AG09319 (cell line): ENCODE data around the gene COIL.
"Not testable (repeated sequence)": the region's sequence is repeated elsewhere in the genome, so short reads cannot be mapped to it uniquely, and the experiment has no call there.

Experiments used
- DNase-seq: peaks from one replicate; pipeline ENCODE4 v3.0.0-alpha.2; 2010; ENCODE audit warnings: low read depth; ENCODE audit errors: extremely low read depth
- TF ChIP-seq, protein P1 (sequence below): IDR thresholded peaks from 2 replicates; pipeline ENCODE4 v1.5.1; 2011; ENCODE audit warnings: low read depth, mild to moderate bottlenecking, inconsistent platforms, low read length, moderate library complexity

The COIL gene

DNA sequence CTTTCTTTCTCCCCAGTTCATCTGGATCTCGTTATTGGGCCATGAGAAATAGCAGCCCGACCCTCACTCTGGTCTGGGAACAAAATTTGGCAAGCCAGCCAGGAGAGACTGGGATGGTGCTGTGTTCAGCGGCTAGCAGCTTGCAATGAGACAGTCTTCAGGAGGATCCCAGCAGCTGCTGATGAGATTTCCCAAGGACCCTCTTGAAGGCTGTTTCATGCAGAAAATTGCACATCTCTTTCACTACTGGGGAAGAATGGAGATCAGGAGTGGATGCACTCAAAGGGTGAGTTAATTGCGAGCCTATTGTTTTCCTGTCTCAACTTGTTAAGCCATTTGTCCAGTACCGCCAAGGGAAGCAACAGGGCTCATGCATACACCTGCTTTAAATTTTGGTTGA lies 5.5 kb upstream of the COIL start:
- TF ChIP-seq, protein P1, sequence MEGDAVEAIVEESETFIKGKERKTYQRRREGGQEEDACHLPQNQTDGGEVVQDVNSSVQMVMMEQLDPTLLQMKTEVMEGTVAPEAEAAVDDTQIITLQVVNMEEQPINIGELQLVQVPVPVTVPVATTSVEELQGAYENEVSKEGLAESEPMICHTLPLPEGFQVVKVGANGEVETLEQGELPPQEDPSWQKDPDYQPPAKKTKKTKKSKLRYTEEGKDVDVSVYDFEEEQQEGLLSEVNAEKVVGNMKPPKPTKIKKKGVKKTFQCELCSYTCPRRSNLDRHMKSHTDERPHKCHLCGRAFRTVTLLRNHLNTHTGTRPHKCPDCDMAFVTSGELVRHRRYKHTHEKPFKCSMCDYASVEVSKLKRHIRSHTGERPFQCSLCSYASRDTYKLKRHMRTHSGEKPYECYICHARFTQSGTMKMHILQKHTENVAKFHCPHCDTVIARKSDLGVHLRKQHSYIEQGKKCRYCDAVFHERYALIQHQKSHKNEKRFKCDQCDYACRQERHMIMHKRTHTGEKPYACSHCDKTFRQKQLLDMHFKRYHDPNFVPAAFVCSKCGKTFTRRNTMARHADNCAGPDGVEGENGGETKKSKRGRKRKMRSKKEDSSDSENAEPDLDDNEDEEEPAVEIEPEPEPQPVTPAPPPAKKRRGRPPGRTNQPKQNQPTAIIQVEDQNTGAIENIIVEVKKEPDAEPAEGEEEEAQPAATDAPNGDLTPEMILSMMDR = no peak

DNA sequence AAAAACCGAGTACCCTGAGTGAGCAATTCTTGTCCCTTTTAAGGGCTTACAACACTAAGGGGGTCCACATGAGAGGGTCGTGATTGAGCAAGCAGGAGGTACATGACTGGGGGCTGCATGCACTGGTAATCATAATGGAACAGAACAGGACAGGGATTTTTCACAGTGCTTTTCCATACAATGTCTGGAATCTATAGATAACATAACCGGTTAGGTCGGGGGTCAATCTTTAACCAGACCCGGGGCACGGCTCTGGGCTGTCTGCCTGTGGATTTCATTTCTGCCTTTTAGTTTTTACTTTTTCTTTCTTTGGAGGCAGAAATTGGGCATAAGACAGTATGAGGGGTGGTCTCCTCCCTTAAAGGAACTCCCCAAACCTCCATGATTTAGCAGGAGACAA lies 4.8 kb upstream of the COIL start:
- DNase-seq = not testable (repeated sequence)

More for the DNA sequence above, 5.5 kb upstream of the COIL start:
- no peak for DNase-seq

DNA sequence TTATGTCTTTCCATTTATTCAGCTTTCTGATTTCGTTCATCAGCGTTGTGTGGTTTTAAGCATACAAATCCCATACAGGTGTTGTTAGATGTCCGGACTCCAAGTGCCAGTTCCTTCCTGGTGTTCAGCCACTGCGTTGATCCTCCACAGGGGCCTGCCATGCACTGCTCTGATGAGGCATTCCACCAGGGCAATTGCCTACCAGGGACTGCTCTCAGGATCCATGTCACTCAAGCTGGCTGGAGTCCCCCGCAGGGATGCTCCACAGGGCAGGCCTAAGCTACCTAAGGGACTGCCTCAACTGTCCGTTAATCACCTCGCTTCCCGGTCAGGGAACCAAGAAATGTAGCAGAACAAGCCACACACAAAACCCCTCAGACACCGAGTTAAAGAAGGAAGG lies 4.4 kb upstream of the COIL start:
- not testable (repeated sequence) for DNase-seq

DNA sequence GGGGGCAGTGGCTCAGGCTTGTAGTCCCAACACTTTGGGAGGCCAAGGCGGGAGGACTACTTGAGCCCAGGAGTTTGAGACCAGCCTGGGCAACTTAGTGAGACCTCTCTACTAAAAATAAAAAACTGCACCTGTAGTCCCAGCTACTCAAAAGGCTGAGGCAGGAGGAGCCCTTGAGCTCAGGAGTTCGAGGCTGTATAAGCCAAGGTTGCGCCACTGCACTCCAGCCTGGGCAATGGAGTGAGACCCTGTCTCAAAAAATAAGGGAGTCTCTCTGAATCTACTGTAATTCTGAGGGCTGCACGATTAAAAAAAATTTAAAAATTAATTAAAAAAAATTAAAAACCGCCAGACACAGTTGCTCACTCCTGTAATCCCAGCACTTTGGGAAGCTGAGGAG lies 3.9 kb downstream of the COIL start:
- DNase-seq = no peak
- TF ChIP-seq, protein P1 = no peak

DNA sequence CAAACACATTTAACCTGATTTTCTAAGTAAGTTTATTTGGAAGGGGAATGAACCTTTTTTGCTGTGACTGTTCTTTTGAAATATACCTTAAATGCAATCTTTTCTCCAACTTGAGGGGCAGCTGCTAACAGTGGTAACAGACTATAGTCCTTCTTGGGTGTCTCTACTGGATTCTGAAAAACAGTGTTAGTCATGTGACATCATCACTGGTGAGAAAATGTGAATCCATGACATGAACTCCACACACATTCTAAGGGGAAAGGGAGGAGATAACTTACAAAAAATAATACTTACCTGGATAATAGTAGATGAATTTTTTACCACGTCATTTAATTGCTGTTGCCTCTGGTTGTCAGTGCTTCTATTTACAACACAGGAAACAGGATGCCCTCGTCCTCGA lies 11.3 kb downstream of the COIL start:
- no peak for DNase-seq
- TF ChIP-seq, protein P1 = no peak

DNA sequence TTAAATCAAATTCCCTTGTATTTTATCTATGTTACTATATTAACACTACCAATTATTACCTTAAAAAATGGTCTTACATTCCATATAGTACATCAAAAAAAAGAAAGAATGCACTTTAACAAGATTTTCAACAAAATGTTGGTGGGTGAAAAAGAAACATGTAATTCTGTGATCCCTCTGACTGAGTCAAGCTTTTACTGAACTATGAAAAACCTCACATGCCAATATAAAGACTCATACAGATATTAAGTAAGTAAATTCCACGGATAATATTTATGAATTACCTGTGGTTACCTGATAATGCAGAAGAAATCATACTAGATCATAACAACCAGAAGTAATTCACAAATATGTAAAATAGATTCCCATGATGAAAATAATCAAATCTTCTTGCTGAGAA lies 12.4 kb downstream of the COIL start:
- DNase-seq = no peak
- TF ChIP-seq, protein P1 = no peak

DNA sequence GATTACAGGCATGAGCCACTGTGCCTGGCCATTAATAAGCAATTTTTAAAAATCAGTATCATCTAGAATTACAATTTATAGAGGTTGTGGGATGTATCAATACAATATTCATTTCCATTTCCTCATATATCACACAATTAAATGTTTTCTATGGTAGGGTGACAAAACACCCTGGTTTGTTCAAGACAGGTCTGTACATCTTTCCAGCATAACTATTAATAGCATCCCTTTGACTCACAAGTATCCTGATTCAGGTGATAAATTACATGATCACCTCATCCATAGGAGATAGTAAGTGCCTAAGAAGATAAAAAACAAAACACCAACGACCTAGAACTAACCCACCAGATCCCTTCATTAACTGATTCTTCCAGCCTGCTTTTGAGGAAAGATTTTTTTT lies 13.1 kb downstream of the COIL start:
- TF ChIP-seq, protein P1 = no peak
- DNase-seq = no peak

DNA sequence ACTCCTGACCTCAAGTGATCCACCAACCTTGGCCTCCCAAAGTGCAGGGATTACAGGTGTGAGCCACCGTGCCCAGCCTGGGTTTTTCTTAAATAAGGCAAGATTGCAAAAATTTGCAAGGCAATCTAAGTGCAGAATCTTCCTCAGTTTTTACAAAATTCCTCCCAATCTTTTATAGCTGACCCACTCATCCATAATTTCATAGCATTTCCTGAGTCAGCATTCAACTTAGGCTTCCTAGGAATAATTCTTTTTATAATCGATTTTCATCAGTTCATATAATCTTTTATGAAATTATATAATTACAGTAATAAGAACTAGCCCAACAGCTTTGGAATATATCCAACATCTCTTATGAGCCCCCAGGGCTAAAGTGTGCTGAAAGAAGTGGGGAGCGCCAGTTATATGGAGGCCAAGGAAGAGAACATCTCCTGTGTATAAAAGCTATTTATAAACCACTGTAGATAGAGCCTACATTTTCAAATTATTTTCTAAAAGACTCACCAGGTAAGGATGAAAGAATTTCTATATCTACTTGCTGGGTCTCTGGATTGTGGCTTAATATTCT lies 14.8 kb downstream of the COIL start:
- TF ChIP-seq, protein P1 = no peak
- no peak for DNase-seq
